ENCODE measurements around the gene TMEM44.

The TMEM44 gene

DNA sequence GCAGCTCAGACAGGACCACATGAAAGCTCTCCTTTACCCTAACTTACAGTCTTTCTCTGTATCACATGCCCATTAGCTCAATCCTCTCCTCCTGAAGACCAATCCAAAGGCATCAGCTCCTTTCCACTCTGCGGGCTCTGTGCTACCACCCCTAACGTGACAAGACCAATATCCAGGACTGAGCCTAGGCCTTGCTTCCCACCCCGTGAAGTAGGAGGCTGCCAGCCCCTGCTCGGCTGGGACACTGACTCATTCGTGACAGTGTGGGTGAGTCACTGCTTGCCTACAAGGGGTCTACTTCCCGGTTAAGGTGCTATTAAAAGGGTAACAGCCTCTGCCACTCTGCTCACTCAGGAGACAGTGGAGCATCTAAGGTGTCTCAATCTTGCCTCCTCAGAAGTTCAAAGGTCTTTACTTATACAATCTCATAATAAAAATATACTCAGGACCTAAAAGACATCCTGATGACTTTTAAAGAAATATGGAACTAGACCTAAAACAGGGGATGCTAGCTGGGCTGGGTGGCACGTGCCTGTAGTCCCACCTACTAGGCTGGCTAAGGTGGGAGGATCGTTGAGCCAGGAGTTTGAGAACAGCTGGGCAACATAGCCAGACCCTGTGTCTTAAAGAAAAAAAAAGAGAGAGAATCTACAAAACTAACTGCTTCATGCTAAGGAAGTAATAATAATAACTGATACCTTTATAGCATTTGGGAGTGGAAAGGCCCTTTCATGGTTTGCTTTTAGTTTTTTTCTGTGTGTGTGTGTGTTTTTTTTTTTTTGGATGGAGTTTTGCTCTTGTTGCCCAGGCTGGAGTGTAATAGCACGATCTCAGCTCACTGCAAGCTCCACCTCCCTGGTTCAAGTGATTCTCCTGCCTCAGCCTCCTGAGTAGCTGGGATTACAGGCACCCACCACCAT is 55.0 kb downstream of the TMEM44 start:
- DNase-seq, result peak; percentile 90 to 96 (median 92)

DNA sequence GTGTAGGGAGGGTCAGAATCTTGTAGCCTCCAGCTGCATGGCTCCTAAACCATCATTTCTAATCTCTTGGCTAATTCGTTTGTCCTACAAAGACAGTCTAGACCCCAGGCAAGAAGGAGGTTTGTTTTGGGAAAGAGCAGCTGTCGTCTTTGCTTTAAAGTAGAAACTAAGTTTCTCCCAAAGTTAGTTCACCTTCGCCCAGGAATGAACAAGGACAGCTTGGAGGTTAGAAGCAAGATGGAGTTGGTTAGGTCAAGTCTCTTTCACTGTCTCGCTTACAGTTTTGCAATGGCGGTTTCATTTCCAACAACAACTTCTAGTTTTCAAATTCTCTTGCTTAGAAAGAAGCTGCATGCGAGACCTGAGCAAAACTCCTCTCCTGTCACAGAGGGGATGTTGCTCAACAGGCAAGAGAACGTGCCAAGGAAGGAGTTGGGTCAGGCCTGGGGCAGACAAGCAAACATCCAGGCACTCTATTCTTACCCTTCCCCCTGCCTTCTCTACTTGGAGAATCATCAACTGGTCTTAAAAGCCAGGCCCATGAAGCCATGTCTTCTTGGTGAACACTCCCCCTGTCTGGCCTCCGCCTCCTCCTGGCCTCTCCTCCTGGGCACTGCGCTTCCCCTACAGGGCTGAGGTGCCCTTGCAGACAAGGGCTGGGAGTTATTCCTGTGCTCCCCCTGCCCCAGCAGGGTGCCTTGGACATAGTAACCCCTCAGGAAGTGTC is 57.6 kb downstream of the TMEM44 start:
- peak; percentile 65 to 83 (median 80) for DNase-seq

DNA sequence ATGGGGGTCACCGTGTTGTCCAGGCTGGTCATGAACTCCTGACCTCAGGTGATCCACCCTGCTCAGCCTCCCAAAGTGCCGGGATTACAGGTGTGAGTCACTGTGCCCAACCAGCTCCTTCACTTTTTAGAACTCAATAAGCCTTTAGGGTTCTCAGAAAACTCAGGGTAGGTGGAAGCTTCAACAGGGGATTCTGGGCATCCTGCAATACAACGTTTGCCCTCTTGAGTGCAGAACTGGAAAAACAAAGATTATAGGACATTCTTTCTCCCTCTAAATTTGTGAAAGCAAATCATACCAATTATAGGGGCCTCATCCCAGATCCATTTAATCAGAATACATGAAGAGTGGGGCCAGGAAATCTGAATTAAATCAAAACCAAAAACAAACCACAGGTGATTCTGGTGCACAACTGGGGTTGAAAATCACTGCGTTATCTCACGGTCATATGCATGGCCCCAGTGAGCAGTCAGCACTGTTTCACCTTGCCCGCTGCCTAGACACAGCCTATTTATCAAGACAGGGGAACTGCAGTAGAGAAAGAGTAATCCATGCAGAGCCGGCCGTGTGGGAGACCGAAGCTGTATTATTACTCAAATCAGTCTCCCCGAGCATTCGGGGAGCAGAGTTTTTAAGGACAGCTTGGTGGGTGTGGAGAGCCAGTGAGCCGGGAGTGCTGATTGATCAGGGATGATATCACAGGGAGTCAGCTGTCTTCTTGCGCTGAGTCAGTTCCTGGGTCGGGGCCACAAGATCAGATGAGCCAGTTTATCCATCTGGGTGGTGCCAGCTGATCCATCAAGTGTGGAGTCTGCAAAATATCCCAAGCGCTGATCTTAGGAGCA is 58.4 kb downstream of the TMEM44 start:
- peak; percentile 81 to 89 (median 84) for DNase-seq

DNA sequence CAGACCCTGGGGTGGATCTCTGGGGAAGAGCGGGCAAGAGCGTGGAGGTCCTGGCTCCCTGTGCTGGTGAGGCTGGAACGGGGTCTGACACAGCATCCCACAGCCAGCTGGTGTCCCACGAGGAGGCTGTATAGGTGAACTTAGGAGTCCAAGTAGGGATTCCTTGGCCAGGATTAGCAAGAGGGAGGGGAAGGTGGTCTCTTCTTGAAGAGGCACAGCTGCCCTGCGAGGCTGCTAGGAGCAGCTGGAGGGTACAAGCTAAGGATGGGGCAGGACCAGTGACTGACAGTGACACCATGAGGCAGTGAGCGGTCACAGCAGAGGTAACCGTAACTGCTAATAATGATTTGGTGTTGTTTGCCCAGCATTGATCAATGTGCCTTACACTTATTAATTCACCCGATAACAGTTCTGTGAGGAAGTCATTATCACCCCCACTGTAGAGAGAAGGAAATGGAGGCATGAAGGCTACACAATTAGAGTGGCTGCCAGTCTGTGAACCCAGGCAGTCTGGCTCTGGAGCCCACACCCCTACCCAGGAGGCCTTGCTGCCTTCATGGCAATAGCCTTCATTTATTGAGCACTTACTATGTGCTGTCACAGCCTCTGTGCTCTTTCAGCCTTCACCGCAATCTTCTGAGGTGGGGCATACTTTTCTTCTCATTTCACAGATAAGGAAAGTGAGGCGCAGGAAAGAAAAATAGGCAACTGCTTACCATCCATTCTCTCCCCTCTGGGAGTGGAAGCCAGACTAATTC is 59.4 kb downstream of the TMEM44 start:
- peak; percentile 64 to 82 (median 80) for DNase-seq

DNA sequence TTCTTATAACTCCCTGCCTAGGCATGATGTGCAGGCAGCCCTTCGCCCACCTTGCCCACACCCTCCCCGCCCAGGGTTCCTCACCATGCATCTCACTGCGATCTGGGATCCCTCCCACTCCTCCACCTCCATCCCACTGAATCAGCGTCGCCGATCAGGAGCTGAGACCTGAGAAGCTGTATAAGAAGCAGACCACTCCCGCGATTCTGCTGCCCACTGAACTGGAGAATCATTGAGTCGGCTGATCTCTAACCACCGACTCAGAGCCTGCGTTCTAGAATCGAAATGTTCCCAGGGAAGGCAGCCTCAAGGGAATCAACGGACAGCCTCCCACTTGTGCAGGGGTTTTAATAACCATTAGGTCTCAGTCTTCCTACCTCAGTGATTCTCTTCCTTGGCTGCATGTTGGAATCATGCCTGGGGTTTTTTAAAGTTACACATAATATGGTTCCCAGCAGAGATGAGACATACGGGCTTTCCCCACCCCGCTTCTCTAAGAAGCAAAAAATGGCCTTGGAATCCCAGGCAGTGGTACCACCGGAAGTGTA is 60.2 kb downstream of the TMEM44 start:
- peak; percentile 26 to 57 (median 44) for DNase-seq

DNA sequence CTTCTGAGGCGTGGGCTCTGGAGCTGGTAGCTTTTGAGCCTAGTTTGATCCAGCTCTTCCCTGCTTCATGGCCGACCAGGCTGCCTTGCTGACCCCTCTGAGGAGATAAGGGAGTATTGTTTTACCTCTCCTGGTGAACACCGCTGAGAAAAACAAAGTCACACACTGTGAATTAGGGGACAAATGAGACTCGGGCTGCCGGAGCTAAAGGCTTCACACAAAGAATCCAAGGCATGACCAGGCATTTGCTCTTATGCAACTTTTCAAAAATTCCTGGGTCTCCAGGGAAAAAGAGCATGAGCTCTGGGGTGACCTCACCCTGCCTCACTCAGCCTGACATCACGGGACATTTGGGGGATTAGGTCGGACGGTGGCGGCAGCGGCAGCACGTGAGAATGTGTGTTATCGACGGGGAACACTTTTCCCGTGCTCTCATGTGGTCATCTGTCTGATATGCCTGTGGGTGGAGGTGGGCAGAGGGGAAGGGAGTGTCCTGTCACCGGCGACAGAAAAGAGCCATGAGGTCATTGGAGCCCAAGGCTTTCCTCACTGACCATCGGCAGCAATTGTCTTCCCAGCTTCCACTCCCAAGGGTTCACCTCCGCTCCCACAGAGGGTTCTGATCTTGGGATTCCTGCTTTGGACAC is 61.0 kb downstream of the TMEM44 start:
- DNase-seq, result peak; percentile 92 to 97 (median 94)

DNA sequence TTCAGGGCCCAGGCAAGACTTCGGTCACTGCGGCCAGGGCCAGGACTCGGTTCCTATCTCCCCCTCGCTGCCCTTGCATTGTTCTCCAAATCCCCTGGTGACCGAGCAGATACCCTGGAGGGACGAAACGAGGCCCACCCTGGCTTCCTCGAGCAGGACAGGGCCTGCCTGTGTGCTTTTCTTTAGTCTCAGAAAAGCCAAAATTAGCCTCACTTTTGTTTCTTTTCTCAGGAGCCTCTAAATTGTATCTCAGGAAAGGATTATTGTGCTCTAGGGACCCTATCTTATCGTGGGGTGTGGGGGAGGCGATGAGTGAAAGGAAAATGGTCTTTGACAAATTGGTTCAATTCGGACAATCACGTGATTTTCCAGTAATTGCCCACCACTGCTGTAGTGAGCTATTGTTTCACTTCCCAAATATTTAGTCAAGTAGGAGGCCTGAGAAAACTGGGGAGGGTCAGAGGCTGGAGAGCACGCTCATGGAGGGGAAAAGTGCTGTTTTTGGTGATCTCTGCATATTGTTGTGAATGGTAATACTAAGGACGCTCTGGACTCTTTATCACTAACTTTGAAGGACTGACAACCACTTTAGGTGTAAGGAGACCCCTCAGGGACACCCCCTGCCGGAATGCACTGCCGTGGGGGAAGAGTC is 61.6 kb downstream of the TMEM44 start:
- DNase-seq, result peak; percentile 51 to 74 (median 70)

DNA sequence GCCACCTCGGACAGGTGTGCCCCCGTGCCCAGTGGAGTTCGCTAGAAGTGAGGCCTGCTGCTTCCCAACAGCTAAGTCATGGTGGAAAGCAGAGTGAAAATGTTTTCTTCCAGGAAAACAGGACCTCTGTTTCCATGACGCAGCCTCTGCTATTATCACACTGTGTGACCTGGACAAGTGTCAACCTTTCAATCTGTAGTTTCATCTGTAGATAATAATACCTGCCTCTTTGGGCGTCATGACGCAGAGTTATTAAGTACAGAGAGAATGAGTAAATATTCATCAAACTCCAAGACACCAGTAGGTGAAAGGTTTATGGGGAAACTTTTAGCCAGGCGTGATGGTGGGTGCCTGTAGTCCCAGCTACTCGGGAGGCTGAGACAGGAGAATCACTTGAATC is 62.3 kb downstream of the TMEM44 start:
- no peak for DNase-seq

DNA sequence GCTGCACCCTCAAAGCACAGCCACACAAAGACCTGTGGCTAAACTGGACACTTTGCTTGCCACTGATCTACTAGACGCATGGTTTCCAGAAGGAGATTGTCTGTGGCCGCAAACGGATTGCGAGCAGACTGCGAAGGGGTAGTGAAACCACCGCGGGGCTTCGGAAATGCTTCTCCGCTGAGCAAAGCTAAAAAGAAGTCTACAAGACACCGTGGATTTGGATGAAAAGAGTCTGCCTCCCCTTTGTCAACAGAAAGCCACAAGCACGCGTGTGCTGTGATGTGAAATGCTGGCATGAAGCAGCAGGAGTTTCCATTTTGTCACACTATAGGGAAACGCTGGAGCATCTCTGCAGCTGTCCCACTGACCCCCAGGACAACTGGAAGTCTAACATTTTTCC is 63.0 kb downstream of the TMEM44 start:
- peak; percentile 72 to 82 (median 82) for DNase-seq

DNA sequence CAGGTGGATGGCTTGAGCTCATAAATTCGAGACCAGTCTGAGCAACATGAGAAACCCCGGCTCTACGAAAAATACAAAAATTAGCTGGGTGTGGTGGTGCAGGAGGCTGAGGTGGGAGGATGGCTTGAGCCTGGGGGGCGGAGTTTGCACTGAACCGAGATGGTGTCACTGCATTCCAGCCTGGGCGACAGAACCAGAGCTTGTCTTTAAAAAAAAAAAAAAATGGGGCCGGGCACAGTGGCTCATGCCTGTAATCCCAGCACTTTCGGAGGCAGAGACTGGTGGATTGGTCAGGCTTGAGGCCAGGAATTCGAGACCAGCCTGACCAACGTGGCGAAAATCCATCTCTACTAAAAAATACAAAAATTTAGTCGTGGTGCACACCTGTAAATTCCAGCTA is 64.0 kb downstream of the TMEM44 start:
- DNase-seq, result no peak

DNA sequence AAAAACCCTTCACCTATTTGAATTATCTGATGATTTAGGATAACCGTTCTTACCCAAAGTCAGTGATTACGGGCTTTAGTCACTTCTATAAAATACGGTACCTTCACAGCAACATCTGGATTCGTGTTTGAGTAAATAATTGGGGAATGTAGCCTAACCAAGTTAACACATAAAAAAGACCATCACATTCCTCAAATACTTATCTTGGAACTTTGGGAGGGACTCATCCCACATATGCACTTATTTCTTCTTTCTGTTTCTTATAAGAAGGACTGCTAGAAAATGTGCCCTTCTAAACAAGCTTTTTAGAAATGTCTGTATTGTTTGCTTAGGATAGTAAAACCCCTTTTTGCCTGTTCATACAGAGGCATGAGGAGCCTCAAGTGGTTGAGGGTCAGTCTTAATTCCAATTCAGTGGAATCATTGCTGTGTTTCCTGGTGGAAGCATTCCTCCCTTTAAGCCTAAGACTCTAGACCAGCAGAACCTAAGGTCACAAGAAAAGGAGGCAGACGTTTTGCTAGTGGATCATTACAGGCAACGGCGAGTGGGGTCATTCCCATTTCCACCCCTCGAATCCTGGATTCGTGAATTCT is 67.5 kb downstream of the TMEM44 start:
- no peak for DNase-seq

DNA sequence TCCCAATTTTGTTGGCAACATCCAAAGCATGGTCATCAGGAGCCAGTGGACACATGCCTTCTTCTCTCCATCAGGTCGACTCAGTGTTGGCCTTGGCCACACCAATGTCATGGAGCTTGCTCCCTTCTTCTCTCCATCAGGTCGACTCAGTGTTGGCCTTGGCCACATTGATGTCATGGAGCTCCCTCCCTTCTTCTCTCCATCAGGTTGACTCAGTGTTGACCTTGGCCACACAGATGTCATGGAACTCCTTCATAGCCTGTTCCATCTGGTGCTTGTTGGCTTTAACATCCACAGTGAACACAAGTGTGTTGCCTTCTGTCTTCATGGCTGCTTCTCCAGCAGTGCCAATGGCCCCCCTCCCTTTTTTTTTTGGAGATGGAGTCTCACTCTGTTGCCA is 70.2 kb downstream of the TMEM44 start:
- no peak for DNase-seq

DNA sequence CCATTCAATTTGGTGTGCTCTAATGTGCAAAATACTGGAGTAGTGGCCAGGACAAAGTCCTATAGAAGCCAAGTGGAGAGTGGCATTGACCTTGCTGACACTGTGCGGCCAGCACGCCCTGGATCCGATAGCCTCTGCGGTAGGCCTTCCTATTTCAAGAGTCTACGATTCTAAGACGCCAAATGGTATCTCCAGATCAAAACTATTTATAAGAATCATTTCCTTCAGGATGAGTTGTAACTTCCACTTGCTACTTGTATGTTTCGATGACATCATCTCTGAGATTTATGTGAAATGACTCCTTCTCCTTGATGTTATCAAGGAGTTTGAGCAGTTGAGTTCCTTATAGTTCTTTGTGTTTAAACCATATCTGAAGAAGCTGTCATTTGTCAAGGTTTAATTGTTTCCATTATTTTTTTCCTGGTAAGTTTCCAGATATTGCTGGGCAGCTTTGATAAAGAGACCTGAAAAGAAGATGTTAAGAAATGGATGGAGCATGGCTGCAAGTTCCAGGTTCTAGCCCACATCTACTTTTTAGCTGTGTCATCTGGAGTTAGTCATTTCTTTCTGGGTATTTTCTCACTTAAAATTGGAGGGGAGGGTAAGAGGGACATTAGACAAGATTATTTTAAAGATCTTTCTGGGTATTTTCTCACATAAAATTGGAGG is 71.8 kb downstream of the TMEM44 start:
- DNase-seq, result peak in 2 of 4 experiments; percentile 68 to 73

DNA sequence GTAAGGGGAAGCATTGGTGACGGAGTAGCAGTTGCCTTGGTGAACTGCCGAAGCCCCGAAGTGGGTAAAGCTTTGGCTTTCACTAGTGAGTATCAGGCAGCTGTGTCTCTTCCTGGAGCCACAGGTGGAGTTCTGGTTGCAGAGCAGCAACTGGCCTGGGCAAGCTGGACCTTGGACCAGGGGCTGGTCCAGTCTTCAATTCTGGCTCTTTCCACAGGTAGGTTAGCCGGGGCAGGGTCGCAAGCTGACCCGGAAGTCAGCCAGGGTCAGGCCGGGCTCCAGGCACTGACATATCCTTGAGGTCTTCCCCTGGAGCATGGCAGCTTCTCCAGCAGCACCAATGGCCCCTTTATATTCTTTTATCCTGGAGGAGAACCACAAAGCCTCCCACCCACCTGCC is 73.2 kb downstream of the TMEM44 start:
- DNase-seq, result no peak

DNA sequence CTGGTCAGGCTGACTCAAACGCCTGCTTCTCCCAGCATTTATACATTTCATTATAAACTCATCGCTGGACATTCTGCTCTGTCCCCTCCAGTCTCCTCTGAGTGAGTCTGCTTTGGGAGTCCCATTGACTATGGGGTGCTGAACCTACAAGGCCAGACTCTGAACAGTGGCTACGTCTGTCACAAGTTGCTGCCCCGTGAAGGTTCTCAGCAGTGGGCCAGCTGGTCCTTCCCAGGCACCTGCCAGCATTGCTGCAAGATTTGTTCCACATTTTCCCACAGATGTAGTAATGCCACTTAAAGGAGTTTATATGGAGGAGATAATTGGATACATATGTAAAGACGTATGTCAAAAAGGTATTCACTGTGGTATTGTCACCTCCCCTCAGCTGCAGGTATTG is 73.7 kb downstream of the TMEM44 start:
- no peak for DNase-seq

DNA sequence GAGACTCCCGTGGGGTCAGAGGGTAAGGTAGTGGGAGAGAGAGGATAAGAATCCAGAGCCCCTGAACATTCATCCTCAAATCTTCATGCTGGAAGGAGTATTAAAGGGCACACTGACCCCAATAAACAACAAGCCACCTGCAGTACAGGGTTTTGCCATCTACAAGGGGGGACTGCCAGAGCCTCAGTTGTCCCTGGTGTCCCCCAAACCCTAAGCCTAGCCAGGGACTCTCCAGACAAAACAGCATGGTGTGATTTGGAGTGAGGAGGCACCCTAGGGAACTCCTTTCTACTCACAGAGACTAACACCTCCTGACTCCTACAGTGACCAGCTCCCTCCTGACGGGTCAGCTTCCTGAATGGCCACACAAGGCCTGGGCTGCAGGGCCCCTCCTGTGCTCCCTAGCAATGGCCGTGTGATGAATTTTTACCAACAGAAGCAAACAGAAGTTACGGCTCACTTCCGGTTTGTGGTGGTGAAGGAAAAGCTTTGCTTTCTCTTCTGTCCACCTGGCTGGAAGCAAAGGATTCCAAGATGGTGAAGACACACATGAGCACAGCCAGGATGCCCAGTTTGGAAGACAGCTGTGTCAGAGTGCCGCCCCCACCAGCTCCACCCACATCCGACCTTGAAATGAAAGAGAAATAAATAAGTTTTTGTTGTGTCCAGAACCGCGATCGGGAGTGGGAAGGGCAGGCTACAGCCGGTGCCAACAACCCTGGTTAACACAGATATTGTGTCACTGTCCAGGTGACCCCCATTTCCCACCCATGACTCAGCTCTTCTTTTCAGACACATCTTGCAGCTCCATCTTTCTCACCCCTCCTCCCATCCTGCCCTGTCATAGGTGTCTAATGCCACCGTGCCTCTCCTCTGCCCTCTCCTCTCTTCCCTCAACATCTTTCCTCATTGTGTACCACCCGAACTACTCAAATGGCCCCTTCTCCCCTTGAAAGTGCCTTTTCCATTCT is 76.8 kb downstream of the TMEM44 start:
- DNase-seq, result peak; percentile 34 to 73 (median 58)

DNA sequence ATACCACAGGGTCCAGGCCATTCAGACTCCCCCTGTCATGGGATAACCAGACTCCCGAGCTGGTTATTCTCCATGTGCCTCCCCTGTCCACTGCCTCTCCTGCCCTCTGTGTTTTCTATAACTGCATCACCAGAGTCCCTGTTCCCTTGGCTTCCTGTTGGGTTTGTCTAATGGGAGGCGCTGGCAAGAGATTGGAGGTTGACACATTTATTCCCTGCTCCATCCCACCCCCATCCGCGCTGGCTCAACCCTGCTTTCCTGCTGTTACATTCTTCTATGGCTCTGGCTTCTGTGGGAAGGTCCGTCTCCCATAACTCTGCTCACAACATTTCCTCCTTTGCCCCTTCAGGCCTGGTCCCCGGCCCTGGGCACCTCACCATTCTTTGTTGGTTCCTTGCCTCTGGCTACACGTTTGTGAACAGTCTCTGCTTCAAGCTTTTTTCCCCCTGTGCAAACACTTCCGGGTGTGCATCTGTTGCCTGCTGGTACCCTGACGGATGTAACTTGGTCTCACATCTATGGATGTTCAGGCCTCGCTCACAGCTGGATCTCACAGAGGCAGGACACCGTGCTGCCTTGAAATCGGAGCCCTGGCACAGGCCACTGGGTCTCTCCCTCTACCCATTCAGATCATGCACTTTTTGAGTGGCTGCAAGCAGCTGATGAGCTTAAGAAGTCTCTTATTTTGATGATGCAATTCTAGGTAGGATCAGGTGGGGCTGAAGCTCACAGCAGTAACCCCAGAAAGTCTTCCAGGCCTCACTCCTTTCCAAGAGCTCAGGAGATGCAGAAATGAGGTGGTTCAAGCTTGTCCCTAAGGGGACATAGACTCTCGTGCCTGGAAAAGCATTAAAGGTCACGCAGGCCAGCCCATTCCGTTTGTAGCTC is 77.8 kb downstream of the TMEM44 start:
- no peak for DNase-seq

Data from suppressor macrophage (primary cell).